Endodermal cell (in vitro differentiated cells): ENCODE measurements around the gene MALRD1. TPM values are rescaled to one million over a fixed set of nuclear protein-coding genes. Genes with fewer than 3 reads are reported as not detected.

Experiments used
- DNase-seq: peaks from one replicate; pipeline ENCODE4 v3.0.0-alpha.2; 2017
- H3K27ac ChIP-seq: 2 replicates; pipeline ENCODE4 v1.5.1; 2013; ENCODE audit warnings: mild to moderate bottlenecking, low read depth, low read length, moderate library complexity
- H3K27me3 ChIP-seq: 2 replicates; pipeline ENCODE4 v1.6.1; 2013; ENCODE audit warnings: mild to moderate bottlenecking, low read length, moderate library complexity; ENCODE audit not compliant: insufficient read depth, control insufficient read depth, poor library complexity, severe bottlenecking
- H3K36me3 ChIP-seq: 2 replicates; pipeline ENCODE4 v1.7.0; 2013; ENCODE audit warnings: mild to moderate bottlenecking, low read length, moderate library complexity; ENCODE audit not compliant: control insufficient read depth, insufficient read depth
- H3K4me1 ChIP-seq: one replicate; pipeline ENCODE4 v1.7.0; 2013; ENCODE audit warnings: low read length; ENCODE audit not compliant: control insufficient read depth, insufficient read depth
- H3K4me3 ChIP-seq: 2 replicates; pipeline ENCODE4 v1.5.1; 2013; ENCODE audit warnings: mild to moderate bottlenecking, low read length, moderate library complexity
- H3K9ac ChIP-seq: 2 replicates; pipeline ENCODE4 v1.6.1; 2013; ENCODE audit warnings: mild to moderate bottlenecking, low read length, moderate library complexity; ENCODE audit not compliant: poor library complexity, severe bottlenecking; ENCODE audit errors: extremely low read depth
- H3K9me3 ChIP-seq: 2 replicates; pipeline ENCODE4 v1.6.1; 2013; ENCODE audit warnings: mild to moderate bottlenecking, low read length, moderate library complexity; ENCODE audit not compliant: control insufficient read depth
- H3K27ac Mint-ChIP-seq: 2 replicates; pipeline ENCODE4 v1.8.0; 2020; ENCODE audit warnings: mixed read lengths
- H3K27me3 Mint-ChIP-seq: 2 replicates; pipeline ENCODE4 v1.8.0; 2021; ENCODE audit warnings: mild to moderate bottlenecking, mixed read lengths; ENCODE audit not compliant: insufficient read depth
- H3K36me3 Mint-ChIP-seq: 2 replicates; pipeline ENCODE4 v1.8.0; 2020; ENCODE audit warnings: low read depth, mixed read lengths
- H3K4me1 Mint-ChIP-seq: 2 replicates; pipeline ENCODE4 v1.8.0; 2020; ENCODE audit warnings: mixed read lengths
- H3K4me3 Mint-ChIP-seq: 2 replicates; pipeline ENCODE4 v1.8.0; 2020; ENCODE audit warnings: mild to moderate bottlenecking, moderate library complexity, mixed read lengths
- H3K9me3 Mint-ChIP-seq: 2 replicates; pipeline ENCODE4 v1.8.0; 2020; ENCODE audit warnings: mild to moderate bottlenecking, mixed read lengths
- WGBS, 2 experiments: methylation state at CpG; one replicate each; pipeline versions ENCODE4 v1.1.5 to v1.1.7; 2013; ENCODE audit warnings: missing lambda C conversion rate in 2 of 2, mixed read lengths in 1 of 2; ENCODE audit not compliant: insufficient coverage in 1 of 2, insufficient read length in 1 of 2; 5-methylcytosine and 5-hydroxymethylcytosine counted together
- total RNA-seq, 2 donors: library from RNA; stranded (reverse); fragmentation: NEBNext Ultra II Directional in 1 of 2; extraction: Animal tissue kit (Norgen Biotek cat#: 25700) in 1 of 2; gene quantifications; 2 replicates in 1 of 2; 3 replicates in 1 of 2; pipeline ENCODE4 v1.2.1, GENCODE V29; 2021
- TF ChIP-seq, protein P1 (sequence below): fragments of 200-600 bp; sonication (generic); conservative IDR thresholded peaks from 2 replicates; pipeline ENCODE4 v1.5.0; 2021; ENCODE audit warnings: antibody characterized with exemption, mild to moderate bottlenecking

MALRD1 gene
- total RNA-seq, 2 donors from 2014 or later = 0.64 to 1.5 TPM

DNA sequence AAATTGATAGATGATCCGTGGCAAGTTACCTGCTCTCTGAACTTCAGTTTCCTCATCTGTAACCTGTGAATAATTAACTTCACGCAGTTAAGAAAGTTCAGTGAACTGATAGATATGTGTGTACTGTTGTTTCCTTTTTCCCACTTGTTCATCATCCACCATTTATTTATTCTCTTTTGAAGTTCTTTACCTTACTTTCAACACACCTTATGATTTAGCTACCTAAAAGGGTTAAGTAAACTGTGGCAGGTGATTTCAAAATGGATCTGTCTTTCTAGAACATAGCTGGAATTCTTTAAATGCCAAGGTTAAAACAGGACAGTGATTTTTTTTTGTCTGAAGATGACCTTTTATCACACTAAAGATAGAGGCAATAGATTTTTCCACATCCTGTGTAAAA, 27.4 kb upstream of the MALRD1 start:
- Mint-ChIP-seq H3K27me3 (no peaks in the 10 kb centered on the region), H3K27ac (no peak overlapping the region), H3K9me3 (no peaks in the 10 kb centered on the region), H3K36me3 (no peaks in the 10 kb centered on the region), H3K4me1 (peaks cover 8% of the 10 kb centered on the region), H3K4me3 (no peak overlapping the region)
- Histone ChIP-seq H3K9me3 (no peaks in the 10 kb centered on the region), H3K4me1 (no peaks in the 10 kb centered on the region), H3K36me3 (no peaks in the 10 kb centered on the region), H3K27me3 (no peaks in the 10 kb centered on the region), H3K9ac (no peak overlapping the region), H3K27ac (no peak overlapping the region), H3K4me3 (no peak overlapping the region)
- 100% methylated on average over 1 of the region's 2 CpGs; no CpG with 5 or more reads in 1 of the 2 experiments for WGBS, 2 experiments
- no peak for DNase-seq
- TF ChIP-seq, protein P1, sequence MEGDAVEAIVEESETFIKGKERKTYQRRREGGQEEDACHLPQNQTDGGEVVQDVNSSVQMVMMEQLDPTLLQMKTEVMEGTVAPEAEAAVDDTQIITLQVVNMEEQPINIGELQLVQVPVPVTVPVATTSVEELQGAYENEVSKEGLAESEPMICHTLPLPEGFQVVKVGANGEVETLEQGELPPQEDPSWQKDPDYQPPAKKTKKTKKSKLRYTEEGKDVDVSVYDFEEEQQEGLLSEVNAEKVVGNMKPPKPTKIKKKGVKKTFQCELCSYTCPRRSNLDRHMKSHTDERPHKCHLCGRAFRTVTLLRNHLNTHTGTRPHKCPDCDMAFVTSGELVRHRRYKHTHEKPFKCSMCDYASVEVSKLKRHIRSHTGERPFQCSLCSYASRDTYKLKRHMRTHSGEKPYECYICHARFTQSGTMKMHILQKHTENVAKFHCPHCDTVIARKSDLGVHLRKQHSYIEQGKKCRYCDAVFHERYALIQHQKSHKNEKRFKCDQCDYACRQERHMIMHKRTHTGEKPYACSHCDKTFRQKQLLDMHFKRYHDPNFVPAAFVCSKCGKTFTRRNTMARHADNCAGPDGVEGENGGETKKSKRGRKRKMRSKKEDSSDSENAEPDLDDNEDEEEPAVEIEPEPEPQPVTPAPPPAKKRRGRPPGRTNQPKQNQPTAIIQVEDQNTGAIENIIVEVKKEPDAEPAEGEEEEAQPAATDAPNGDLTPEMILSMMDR = no peak

DNA sequence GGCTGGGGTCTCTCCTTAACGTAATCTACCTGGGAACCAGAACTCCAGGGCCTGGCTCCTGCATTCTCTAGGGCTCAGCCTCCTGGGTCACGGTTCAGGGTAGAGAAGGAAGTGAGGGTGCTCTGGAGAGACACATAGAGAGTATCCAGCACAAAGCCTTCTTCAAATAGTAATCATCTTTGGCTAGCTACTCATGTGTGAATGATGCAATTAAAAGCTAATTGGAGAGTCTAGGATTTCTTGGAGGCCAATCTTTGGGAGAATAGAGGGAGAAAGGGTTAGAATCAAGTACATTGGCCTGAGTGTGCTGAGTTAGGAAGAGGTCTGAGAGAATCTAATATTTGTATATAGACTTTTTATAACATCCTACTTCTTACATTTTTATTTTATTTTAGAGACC, 24.0 kb upstream of the MALRD1 start:
- H3K4me3 Mint-ChIP-seq = no peak overlapping the region
- H3K27ac Mint-ChIP-seq = no peak overlapping the region
- H3K4me1 Mint-ChIP-seq = peaks cover 8% of the 10 kb centered on the region
- no peaks in the 10 kb centered on the region for H3K27me3 ChIP-seq
- no peak for DNase-seq
- H3K9ac ChIP-seq = no peak overlapping the region
- no peaks in the 10 kb centered on the region for H3K4me1 ChIP-seq
- no peak overlapping the region for H3K27ac ChIP-seq
- no peak overlapping the region for H3K4me3 ChIP-seq
- no peaks in the 10 kb centered on the region for H3K27me3 Mint-ChIP-seq
- no peaks in the 10 kb centered on the region for H3K36me3 ChIP-seq
- H3K9me3 ChIP-seq = no peaks in the 10 kb centered on the region
- H3K36me3 Mint-ChIP-seq = no peaks in the 10 kb centered on the region
- WGBS, 2 experiments = 92% methylated on average over 2 of the region's 2 CpGs; no CpG with 5 or more reads in 1 of the 2 experiments
- no peaks in the 10 kb centered on the region for H3K9me3 Mint-ChIP-seq
- TF ChIP-seq, protein P1 = no peak

GRCh38 chr10:19031763-19032162, 16.8 kb upstream of the MALRD1 start:
- no peak overlapping the region for H3K4me3 ChIP-seq
- no peak for DNase-seq
- no peaks in the 10 kb centered on the region for H3K36me3 ChIP-seq
- Mint-ChIP-seq H3K36me3 (no peaks in the 10 kb centered on the region), H3K9me3 (no peaks in the 10 kb centered on the region), H3K27me3 (no peaks in the 10 kb centered on the region), H3K4me1 (no peaks in the 10 kb centered on the region), H3K27ac (no peak overlapping the region), H3K4me3 (no peak overlapping the region)
- no peak overlapping the region for H3K27ac ChIP-seq
- WGBS, 2 experiments = 92 to 93% methylated on average over 2 of the region's 2 CpGs
- H3K9me3 ChIP-seq = no peaks in the 10 kb centered on the region
- no peaks in the 10 kb centered on the region for H3K4me1 ChIP-seq
- TF ChIP-seq, protein P1 = no peak
- no peak overlapping the region for H3K9ac ChIP-seq
- H3K27me3 ChIP-seq = no peaks in the 10 kb centered on the region
